Posterior cingulate gyrus (tissue), 11 donors: Measurements from ENCODE around the gene ASIC3.
"Not testable (repeated sequence)": the region's sequence is repeated elsewhere in the genome, so short reads cannot be mapped to it uniquely, and the experiment has no call there.

ENCODE experiments used
- DNase-seq, 10 donors: peaks; one replicate each; pipeline versions ENCODE4 v3.0.0 to v3.0.0-alpha.2; 2020 to 2021; ENCODE audit warnings: mixed read lengths in 3 of 10
- intact Hi-C: fragments of 100-400 bp; cut with DNase I; formaldehyde crosslinking; loops from one replicate; pipeline ENCODE4 v1.15.1; 2023

The ASIC3 gene

DNA sequence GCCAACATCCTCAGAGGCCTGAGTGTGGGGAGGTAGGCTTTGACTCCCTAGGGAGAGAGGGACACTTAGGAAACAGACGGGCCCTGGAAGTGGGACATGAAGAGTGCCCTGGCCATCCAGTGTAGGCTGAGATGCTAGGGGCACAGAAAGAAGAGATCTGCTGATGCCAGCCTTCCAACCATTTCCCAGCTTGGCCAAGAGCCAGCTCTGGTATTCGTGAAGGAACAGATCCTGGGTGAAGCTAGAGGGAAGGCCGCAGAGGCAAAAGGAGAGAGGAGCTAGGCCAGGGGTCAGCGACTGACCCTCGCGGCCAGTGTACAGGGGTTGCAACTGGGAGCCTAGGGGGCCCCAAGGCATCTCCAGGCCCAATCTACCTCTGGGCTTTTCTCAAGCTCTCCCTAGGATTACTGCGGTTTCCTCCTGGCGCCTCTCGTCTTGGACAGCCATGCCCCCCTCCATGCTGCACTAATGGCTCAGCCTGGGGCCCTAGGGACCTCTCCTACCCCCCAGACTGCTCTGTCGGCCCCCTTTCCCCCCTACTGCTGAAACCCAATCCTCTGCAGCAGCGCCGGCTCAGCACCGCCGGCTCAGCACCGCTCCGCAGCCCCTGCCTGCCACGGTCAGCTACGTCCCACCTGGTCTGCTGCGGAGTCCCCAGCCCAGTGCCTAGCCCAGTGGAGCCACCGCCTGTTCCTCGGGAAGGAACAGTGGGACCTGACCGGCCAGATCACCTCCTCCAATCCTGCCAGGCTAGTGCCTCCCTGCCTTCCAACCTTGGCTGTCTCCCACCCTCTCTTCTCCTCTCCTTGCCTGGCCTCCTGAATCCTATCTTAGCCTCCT, at the start of gene ASIC3:
Gene ASIC3 (plus strand): TSS at position 556 of the 840 bp plus-strand sequence. CDS start 355 bp downstream, outside the sequence.
- peak in 1 of 10 donors; percentile 64 for DNase-seq
- intact Hi-C loops: no loop called here

DNA sequence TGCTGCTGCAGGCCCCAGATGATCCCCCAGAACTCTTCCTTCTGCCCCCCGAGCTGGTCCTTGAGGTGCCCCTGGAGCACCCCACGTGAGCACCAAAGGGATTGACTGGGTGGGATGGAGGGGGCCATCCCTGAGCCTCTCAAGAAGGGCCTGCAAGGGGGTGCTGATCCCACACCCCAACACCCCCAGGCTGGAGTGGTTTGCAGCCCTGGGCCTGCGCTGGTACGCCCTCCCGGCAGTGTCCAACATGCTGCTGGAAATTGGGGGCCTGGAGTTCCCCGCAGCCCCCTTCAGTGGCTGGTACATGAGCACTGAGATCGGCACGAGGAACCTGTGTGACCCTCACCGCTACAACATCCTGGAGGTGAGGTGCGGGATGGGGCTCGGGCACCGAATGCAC, 49.3 kb upstream of the ASIC3 start:
- intact Hi-C loops: no loop called here
- peak in 1 of 10 donors; percentile 62 for DNase-seq

DNA sequence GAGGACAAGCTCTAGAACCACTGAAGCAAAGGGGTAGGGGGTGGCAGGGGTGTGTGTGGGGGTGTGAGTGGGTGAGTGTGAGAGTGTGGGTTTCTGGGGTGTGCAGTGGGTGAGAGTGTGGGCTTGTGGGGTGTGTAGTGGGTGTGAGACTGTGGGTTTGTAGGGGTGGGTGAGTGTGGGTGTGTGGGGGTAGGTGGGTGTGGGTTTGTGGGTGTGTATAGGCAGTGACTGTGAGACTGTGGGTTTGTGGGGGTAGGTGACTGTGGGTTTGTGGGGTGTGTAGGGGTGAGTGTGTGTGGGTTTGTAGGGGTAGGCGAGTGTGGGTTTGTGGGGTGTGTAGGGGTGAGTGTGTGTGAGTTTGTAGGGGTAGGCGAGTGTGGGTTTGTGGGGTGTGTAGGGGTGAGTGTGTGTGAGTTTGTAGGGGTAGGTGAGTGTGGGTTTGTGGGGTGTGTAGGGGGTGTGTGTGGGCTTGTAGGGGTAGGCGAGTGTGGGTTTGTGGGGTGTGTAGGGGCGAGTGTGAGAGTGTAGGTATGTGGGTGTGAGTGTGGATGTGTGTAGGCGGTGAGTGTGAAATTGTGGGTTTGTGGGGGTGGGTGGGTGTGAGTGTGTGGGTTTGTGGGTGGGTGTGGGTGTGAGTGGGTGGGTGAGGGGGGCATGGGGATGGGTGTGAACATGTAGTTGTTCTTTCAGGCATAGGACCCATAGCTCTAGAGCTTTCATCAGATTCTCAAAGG, 48.7 kb upstream of the ASIC3 start:
- no peak for DNase-seq
- intact Hi-C loops: no loop called here

DNA sequence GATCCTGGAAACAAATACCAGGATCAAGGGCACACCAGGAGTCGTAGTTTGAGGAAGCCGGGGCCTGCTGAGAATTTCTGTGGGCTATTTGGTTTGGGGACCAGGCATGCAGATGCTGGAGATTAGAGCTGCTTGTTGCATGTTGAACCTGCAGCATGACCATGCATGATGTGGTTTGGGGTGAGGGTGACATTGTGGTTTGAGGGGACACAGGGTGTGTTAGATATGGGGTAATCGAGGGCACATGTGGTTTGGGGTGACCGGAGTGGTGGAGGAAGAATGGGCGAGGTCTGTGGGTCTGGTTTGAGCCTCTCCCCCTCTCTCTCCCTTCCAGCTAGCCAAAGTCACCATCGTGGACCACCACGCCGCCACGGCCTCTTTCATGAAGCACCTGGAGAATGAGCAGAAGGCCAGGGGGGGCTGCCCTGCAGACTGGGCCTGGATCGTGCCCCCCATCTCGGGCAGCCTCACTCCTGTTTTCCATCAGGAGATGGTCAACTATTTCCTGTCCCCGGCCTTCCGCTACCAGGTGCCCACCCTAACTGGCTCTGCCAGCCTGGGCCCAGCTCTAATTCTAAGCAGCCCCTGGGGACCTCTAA, 47.3 kb upstream of the ASIC3 start:
- peak in 1 of 10 donors; percentile 62 for DNase-seq
- intact Hi-C loops: no loop called here

DNA sequence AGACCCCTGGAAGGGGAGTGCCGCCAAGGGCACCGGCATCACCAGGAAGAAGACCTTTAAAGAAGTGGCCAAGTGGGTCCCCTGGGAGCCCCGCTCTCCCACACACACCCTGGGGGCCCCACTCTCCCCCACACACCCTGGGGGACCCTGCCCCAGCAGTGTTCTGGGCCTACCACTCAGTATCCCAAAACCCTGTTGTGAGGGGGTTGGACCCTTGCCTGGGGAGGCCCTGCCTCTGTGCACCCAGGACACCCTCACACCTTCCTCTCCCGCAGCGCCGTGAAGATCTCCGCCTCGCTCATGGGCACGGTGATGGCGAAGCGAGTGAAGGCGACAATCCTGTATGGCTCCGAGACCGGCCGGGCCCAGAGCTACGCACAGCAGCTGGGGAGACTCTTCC, 46.8 kb upstream of the ASIC3 start:
- intact Hi-C loops: no loop called here
- peak in 1 of 10 donors; percentile 51 for DNase-seq

DNA sequence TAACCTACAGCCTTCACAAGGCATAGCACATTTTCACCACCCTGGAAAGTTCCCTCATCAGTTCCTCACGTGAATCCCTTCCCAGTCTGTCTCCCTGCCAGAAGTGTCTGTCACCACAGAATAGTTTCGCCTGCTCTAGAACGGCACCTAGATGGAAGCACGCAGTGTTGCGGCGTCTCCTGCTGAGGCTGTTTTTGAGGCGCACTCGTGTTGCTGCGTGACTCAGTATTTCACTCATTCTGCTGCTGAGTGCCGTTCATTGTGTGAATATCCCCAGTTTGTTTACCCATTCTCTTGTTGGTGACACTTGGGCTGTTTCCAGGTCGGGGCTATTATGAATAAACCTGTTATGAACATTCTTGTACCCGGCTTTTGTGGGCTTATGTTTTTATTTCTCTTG, 44.8 kb upstream of the ASIC3 start:
- intact Hi-C loops: no loop called here

DNA sequence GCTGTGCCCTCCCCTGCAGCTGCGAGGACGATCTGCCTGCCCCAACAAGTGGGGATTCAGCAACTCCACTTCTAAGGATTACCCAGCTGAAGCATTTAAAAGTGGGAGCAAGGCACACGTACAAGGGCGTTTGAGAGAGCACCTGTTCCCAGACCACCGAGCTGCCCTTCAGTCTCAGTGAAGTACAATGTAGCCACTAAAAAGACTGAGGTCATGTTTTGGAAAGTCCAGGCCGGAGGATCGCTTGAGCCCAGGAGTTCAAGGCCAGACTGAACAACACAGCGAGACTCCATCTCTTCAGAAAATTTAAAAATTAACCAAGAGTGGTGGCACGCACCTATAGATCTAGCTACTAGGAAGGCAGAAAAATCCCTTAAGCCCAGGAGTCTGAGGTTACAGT, 42.8 kb upstream of the ASIC3 start:
- intact Hi-C loops: no loop called here

More for the DNA sequence above, 44.8 kb upstream of the ASIC3 start:
- DNase-seq: no peak

DNA sequence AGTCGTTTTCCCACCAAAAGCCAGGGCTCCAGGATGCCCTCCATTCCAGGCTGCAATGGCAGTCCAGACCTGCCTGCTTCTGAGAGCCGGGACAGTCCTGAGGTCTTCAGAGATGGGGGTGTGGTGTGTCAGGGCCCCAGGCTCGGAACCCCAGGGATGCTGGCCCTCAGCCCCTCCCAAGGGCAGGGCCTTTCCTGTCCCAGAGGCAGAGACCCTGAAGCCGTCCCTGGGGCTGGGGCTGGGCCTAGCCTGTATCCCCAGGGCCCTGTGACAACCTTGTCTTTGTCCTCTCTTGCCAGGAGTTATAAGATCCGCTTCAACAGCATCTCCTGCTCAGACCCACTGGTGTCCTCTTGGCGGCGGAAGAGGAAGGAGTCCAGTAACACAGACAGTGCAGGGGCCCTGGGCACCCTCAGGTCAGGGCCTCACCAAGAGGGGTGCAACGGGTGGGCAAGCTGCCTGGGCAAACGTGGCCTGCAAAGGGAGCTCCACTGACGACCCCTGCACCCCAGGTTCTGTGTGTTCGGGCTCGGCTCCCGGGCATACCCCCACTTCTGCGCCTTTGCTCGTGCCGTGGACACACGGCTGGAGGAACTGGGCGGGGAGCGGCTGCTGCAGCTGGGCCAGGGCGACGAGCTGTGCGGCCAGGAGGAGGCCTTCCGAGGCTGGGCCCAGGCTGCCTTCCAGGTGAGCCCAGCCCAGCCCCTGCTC, 41.6 kb upstream of the ASIC3 start:
- intact Hi-C loops: no loop called here
- DNase-seq: peak in 2 of 10 donors; percentile 64 to 79

More for the DNA sequence above, 42.8 kb upstream of the ASIC3 start:
- DNase-seq: no peak

DNA sequence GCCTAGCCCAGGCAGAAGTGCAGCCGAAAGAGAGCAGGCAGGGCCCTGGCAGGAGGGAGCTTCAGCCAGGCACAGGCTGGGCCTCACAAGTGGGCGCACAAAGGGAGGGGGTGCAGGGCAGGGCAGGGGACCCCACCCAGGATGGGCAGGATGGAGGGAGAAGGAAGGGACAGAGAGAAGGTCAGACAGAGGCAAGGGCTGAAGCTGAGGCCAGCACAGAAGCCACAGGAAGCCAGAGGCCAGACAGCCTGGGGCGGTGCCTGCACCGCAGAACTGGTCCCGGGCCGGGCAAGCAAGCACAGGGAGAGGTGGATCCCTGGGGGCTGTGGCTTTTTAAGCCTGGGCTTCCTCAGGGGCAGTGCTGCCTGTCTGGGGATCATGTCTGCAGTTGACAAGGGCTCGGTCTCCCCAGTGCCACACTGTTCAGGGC, 40.8 kb upstream of the ASIC3 start:
- DNase-seq: peak in 1 of 10 donors; percentile 84
- intact Hi-C loops: no loop called here

DNA sequence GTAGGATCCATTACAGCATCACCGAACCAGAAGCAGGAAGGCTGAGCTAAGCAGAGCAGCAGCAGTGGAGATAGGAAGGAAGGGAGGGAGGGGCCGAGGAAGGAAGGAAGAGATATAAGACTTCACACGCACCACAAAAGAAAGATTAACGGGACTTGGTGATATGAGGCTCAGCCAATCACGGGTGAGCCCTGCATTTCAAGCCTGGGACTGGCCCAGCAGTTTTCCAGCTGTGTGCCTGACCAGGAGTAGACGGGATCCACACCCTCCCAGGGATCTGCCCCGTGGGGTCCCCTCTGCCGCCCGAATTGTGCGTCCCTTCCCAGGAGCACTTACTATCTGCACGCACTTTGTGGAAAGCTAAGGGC, 40.2 kb upstream of the ASIC3 start:
- intact Hi-C loops: no loop called here
- no peak for DNase-seq

DNA sequence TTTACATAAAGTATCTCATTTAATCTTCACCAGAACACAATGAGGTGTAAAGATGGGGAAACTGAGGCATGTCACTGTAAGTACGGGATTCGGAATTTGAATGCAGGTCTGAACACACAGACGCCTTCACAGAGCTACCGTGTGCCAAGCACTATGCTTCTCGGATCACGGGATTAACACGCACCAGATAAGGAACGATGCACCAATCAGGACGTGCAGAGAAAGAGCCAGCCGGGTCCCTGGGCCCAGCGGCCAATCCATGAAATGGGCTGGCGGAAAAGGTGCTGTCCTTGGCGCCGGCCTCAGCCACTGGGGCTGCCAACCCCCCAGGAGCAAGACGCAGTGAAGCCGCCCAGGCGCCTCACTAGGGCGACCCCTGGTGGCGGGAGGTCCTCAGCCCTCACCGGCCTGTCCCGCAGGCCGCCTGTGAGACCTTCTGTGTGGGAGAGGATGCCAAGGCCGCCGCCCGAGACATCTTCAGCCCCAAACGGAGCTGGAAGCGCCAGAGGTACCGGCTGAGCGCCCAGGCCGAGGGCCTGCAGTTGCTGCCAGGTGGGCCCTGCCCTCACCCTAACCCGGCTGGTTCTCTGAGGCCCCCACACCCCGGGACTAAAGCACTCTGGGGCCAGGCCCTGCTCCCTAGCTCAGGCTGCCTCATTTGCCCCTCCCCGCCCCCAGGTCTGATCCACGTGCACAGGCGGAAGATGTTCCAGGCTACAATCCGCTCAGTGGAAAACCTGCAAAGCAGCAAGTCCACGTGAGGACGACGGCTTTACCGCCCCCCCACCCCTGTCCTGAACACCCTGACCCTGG, 39.6 kb upstream of the ASIC3 start:
- DNase-seq: peak in 7 of 10 donors; percentile 37 to 93 (median 57)
- intact Hi-C loops: no loop called here

DNA sequence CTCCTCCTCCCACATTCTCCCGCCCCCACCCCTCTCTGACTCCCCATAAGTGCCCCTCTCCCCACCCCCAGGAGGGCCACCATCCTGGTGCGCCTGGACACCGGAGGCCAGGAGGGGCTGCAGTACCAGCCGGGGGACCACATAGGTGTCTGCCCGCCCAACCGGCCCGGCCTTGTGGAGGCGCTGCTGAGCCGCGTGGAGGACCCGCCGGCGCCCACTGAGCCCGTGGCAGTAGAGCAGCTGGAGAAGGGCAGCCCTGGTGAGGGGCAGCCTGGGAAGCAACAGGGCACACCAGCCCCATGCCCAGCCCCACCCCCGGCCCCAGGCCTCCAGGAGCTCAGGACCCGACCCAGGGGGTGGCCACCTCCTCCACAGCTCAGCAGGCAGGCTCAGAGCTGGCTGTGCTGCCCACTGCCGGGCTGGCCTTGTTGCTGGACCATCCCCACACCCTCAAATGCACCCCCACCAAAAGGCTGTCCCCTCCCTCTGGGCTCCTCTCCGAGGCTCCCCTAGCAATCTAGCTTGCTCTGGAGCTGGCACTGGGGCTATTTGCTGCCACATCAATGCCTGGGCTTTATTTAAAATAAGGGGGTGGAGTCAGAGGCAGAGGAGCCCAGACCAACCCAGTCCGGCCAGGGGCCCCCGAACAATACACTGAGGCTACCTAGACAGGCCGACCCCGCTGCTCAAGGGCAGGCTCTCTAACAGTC, 38.8 kb upstream of the ASIC3 start:
- DNase-seq: no peak
- intact Hi-C loops: no loop called here

DNA sequence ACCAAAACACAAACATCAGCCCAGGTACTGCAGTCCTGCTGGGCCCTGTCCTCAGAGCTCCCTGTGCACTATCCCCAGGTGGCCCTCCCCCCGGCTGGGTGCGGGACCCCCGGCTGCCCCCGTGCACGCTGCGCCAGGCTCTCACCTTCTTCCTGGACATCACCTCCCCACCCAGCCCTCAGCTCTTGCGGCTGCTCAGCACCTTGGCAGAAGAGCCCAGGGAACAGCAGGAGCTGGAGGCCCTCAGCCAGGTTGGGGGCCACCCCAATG, 38.4 kb upstream of the ASIC3 start:
- DNase-seq: no peak
- intact Hi-C loops: no loop called here

DNA sequence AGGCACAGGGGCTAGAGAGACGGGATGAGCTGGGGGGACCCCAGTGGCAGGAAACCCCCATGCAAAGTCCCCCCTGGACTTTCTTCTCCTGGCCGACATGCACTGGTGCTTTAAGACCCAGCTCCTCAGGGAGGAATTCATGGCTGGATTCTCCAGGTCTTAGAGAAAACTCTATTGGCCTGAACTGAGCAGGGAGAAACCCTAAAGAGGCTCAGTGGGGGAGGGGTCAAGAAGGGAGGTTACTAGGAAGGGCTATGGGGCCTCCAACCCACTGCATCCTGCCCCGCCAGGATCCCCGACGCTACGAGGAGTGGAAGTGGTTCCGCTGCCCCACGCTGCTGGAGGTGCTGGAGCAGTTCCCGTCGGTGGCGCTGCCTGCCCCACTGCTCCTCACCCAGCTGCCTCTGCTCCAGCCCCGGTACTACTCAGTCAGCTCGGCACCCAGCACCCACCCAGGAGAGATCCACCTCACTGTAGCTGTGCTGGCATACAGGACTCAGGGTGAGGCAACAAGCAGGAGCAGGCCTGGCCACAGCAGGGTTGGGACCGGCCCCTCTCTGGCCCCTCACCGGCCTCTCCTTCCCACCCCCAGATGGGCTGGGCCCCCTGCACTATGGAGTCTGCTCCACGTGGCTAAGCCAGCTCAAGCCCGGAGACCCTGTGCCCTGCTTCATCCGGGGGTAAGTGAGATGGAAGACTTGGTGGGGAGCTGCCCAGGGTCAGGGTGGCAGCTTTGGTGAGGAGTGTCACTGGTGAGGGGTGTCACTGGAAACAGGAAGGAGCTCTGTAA, 37.8 kb upstream of the ASIC3 start:
- intact Hi-C loops: no loop called here

DNA sequence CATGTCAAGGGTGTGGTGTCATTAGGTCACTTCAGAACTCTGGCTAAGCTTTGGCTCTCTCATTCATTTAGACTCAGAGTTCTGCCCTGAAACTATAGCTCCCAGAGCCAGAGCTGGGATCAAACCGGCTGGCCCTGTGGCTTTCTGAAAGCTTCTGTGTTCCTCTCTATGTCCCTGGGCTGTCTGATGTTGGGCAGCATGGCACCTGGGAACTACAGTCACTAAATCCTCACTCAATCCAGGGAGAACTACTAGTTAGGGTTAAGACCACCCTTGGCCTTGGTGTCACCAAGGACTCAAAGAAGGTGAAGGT, 37.3 kb upstream of the ASIC3 start:
- intact Hi-C loops: no loop called here
- no peak for DNase-seq

More for the DNA sequence above, 37.8 kb upstream of the ASIC3 start:
- DNase-seq: peak in 1 of 10 donors; percentile 72

DNA sequence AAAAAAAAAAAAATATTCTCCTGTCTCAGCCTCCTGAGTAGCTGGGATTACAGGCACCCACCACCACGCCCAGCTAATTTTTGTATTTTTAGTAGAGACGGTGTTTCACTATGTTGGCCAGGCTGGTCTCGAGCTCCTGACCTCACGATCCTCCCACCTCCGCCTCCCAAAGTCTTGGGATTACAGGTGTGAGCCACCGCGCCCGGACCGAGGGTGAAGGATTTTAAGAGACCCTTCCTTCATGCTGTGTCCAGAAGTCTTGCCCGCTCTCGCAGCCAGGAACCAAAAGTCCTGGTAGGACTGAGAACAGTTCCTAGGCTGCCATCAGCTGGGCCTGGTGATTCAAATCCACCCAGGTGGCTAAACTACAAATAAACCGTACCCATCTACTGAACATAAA, 36.7 kb upstream of the ASIC3 start:
- DNase-seq, intact Hi-C loops: not testable (repeated sequence)

DNA sequence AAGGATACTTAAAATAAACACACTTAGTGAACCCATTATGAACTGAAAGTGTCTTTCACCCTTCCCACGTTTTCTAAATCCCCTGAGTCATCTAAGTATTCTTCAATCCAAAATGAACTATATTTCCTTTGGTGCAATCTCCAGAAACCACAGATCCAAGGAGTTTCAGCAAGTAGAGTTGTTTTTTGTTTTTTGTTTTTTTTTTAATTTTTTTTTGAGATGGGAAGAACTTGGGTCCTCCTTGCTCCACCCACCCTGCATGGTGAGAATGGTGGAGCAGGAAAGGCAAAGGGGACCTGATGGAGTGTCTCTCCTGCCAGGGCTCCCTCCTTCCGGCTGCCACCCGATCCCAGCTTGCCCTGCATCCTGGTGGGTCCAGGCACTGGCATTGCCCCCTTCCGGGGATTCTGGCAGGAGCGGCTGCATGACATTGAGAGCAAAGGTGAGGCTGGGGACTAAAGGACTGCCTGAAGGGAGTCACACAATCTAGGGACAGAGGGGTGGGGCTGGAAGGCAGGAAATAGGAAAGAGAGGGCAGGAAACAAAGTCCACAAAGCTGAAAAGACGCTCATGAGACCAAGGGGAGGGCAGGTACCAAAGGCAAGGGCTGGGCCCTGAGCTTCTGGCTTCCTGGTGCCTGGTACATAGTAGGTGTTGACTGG, 36.2 kb upstream of the ASIC3 start:
- intact Hi-C loops: no loop called here

DNA sequence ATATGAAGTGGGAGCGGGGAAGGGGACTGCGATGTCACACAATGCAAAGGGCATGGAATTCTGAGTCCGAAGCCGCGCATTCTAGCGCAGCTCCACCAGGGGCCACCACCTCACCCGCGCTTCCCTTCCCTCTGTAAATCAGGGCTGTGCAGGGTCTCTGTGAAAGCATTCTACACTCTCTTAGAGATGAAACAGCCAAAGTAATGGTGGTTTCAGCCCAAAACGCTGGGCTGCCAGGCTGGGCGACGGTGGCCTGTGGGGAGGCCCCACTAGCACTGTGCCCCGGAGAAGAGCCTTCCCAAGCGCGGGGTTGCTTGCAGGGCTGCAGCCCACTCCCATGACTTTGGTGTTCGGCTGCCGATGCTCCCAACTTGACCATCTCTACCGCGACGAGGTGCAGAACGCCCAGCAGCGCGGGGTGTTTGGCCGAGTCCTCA, 35.4 kb upstream of the ASIC3 start:
- DNase-seq: peak in 1 of 10 donors; percentile 80

More for the DNA sequence above, 36.2 kb upstream of the ASIC3 start:
- peak in 1 of 10 donors; percentile 70 for DNase-seq

More for the DNA sequence above, 35.4 kb upstream of the ASIC3 start:
- intact Hi-C loops: loop anchor here (1.0 kb wide), 1 partner anchor 98 kb away; no protein-coding TSS in a partner anchor
